Endothelial cell (in vitro differentiated cells): ENCODE data around the gene DIMT1. TPM values are rescaled to one million over a fixed set of nuclear protein-coding genes. Genes with fewer than 3 reads are reported as not detected.

Source experiments
- DNase-seq: peaks from one replicate; pipeline ENCODE4 v3.0.0; 2021; ENCODE audit warnings: low spot score
- H3K27ac Mint-ChIP-seq: one replicate; pipeline ENCODE4 v1.8.0; 2021; ENCODE audit warnings: mixed read lengths, inconsistent platforms; ENCODE audit not compliant: unreplicated experiment
- H3K27me3 Mint-ChIP-seq: one replicate; pipeline ENCODE4 v1.8.0; 2021; ENCODE audit warnings: mild to moderate bottlenecking, moderate library complexity, mixed read lengths, inconsistent platforms; ENCODE audit not compliant: unreplicated experiment
- H3K36me3 Mint-ChIP-seq: one replicate; pipeline ENCODE4 v1.8.0; 2021; ENCODE audit warnings: mild to moderate bottlenecking, low read depth, mixed read lengths, inconsistent platforms; ENCODE audit not compliant: unreplicated experiment
- H3K4me1 Mint-ChIP-seq: one replicate; pipeline ENCODE4 v1.8.0; 2021; ENCODE audit warnings: mild to moderate bottlenecking, mixed read lengths, inconsistent platforms; ENCODE audit not compliant: unreplicated experiment
- H3K4me3 Mint-ChIP-seq: one replicate; pipeline ENCODE4 v1.8.0; 2021; ENCODE audit warnings: mild to moderate bottlenecking, mixed read lengths, inconsistent platforms; ENCODE audit not compliant: unreplicated experiment
- H3K9me3 Mint-ChIP-seq: one replicate; pipeline ENCODE4 v1.8.0; 2021; ENCODE audit warnings: mixed read lengths, inconsistent platforms; ENCODE audit not compliant: unreplicated experiment
- CTCF ChIP-seq: fragments of 200-600 bp; sonication (generic); IDR thresholded peaks from one replicate; pipeline ENCODE4 v1.5.0; 2021; ENCODE audit warnings: antibody characterized with exemption; ENCODE audit not compliant: unreplicated experiment
- long read RNA-seq: library from polyadenylated mRNA; unstranded; transcript quantifications from one replicate; pipeline ENCODE4 v2.0.0, GENCODE V29; 2020; ENCODE audit not compliant: unreplicated experiment
- total RNA-seq: library from RNA; stranded (reverse); fragmentation: NEBNext Ultra II Directional; extraction: Animal tissue kit (Norgen Biotek cat#: 25700); gene quantifications from one replicate; pipeline ENCODE4 v1.2.1, GENCODE V29; 2021; ENCODE audit not compliant: unreplicated experiment

Gene DIMT1
- total RNA-seq = 23.2 TPM
- long read RNA-seq, transcript DIMT1-201 (12 exons, 2,859 nt) = major isoform, 21 of 27 reads
- long read RNA-seq, partial matches to known transcripts = 0 of 27 reads
- long read RNA-seq, other reads (novel, unspliced or antisense) = 6 of 27 reads

GRCh38 chr5:62403411-62404250 lies at the start of gene DIMT1:
DIMT1 (minus strand) TSS chr5:62403905; CDS start chr5:62403772, 133 bp downstream.
- no peaks in the 10 kb centered on the region for H3K9me3 Mint-ChIP-seq
- DNase-seq = peak; percentile 92

GRCh38 chr5:62450259-62450658 lies 46.6 kb upstream of the DIMT1 start:
- Mint-ChIP-seq H3K4me3 (no peak overlapping the region), H3K9me3 (no peaks in the 10 kb centered on the region), H3K4me1 (no peaks in the 10 kb centered on the region), H3K27me3 (no peaks in the 10 kb centered on the region), H3K27ac (no peak overlapping the region), H3K36me3 (peaks cover 7% of the 10 kb centered on the region)
- no peak for DNase-seq
- TF ChIP-seq CTCF = no peak

More at GRCh38 chr5:62403411-62404250, at the start of gene DIMT1:
- Mint-ChIP-seq H3K36me3 (no peaks in the 10 kb centered on the region), H3K4me3 (peak within 1 kb of the TSS; percentile 97), H3K4me1 (peaks cover 11% of the 10 kb centered on the region), H3K27ac (peak within 1 kb of the TSS; percentile 96), H3K27me3 (no peaks in the 10 kb centered on the region)
- TF ChIP-seq CTCF = no peak

GRCh38 chr5:62448528-62448927 lies 44.8 kb upstream of the DIMT1 start:
- Mint-ChIP-seq H3K4me3 (no peak overlapping the region), H3K4me1 (no peaks in the 10 kb centered on the region), H3K9me3 (no peaks in the 10 kb centered on the region), H3K27ac (no peak overlapping the region), H3K27me3 (no peaks in the 10 kb centered on the region), H3K36me3 (peaks cover 7% of the 10 kb centered on the region)
- no peak for DNase-seq
- TF ChIP-seq CTCF = no peak

GRCh38 chr5:62432621-62433064 lies 28.9 kb upstream of the DIMT1 start:
- Mint-ChIP-seq H3K27ac (peak overlapping the region; percentile 0), H3K4me1 (no peaks in the 10 kb centered on the region), H3K27me3 (peaks cover 3% of the 10 kb centered on the region), H3K9me3 (no peaks in the 10 kb centered on the region), H3K4me3 (no peak overlapping the region), H3K36me3 (no peaks in the 10 kb centered on the region)
- TF ChIP-seq CTCF = no peak
- no peak for DNase-seq
